Fibroblast of the aortic adventitia (primary cell): Measurements from ENCODE around the gene ITPR2. TPM values are rescaled to one million over a fixed set of nuclear protein-coding genes. Genes with fewer than 3 reads are reported as not detected.

Experiments used
- DNase-seq: peaks from one replicate; pipeline ENCODE4 v3.0.0-alpha.2; 2010; ENCODE audit warnings: low read depth
- H3K4me3 ChIP-seq: 2 replicates; pipeline ENCODE4 v1.5.1; 2011; ENCODE audit warnings: low read depth, mild to moderate bottlenecking, control low read depth, low read length, moderate library complexity
- total RNA-seq: library from RNA; depleted of rRNA; stranded (reverse); fragments of >200 nt; gene quantifications from 2 replicates; pipeline ENCODE4 v1.2.3, GENCODE V29; 2012; ENCODE audit warnings: low replicate concordance
- TF ChIP-seq, protein P1 (sequence below): IDR thresholded peaks from 2 replicates; pipeline ENCODE4 v1.5.1; 2011; ENCODE audit warnings: mild to moderate bottlenecking, low read length, control low read depth, inconsistent platforms; ENCODE audit not compliant: insufficient read depth

The ITPR2 gene
- total RNA-seq, 1 donor = 15.5 TPM

DNA sequence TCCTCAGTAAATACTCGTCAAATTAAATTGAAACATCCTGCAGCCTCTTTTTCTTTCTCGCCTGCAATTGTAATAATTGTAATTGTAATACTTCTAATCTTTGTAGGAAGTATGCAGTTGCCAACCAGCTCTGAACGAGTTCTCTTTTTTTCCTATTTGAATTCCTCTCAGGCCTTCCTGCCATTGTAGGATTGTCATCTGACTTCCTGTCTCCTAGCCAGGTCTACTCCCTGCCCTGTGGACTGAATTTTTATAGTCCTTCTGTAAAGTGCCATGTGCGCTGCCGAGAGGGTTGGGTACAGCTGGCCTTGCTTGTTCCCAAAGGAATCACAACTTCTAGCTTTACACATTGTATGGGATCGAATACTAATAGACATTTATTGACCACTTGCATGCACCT lies 454.3 kb downstream of the ITPR2 start:
- TF ChIP-seq, protein P1, sequence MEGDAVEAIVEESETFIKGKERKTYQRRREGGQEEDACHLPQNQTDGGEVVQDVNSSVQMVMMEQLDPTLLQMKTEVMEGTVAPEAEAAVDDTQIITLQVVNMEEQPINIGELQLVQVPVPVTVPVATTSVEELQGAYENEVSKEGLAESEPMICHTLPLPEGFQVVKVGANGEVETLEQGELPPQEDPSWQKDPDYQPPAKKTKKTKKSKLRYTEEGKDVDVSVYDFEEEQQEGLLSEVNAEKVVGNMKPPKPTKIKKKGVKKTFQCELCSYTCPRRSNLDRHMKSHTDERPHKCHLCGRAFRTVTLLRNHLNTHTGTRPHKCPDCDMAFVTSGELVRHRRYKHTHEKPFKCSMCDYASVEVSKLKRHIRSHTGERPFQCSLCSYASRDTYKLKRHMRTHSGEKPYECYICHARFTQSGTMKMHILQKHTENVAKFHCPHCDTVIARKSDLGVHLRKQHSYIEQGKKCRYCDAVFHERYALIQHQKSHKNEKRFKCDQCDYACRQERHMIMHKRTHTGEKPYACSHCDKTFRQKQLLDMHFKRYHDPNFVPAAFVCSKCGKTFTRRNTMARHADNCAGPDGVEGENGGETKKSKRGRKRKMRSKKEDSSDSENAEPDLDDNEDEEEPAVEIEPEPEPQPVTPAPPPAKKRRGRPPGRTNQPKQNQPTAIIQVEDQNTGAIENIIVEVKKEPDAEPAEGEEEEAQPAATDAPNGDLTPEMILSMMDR = no peak
- no peak overlapping the region for H3K4me3 ChIP-seq
- no peak for DNase-seq

GRCh38 chr12:26374934-26375680 lies 457.9 kb downstream of the ITPR2 start:
- TF ChIP-seq, protein P1 = no peak
- DNase-seq = peak; percentile 39
- no peak overlapping the region for H3K4me3 ChIP-seq

DNA sequence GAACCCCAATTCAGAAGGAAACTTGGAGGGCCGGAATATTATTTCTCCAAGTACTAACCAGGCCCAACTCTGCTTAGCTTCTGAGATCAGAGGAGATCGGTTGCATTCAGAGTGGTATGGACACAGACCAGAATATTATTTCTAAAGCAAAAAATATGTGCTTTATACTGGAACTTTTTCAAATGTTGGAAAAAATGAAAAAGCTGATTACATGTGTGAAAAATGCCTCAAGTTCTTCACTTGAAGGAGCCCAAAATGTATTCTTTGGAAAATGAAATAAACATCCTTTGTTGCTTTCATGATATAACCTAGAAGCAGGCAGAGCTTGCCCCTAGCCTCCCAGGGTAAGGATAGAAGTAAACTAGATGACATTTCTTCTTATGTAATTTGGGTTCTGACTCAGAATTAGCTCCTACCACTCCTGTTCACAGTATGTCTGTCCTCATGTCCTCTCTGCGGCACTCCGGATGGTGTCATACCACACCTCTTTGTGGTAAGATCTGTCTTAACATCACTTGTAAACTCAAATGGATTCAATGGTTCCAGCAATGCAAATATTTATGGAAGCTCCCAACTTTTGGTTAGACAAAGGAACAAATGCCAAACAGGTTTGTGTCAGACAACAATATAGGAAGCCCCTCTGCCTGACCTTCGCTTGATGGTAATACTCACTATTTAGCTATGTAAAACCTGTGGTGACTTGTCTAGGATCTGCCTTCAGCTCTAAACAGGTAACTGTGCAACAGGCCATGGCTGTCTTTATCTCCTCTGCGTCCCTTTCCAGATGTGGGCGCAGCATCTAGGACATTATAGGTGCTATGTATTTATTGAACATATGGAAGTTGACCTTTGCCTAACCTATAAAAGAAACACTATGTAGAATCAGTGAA lies 459.1 kb downstream of the ITPR2 start:
- no peak for DNase-seq
- TF ChIP-seq, protein P1 = no peak
- no peak overlapping the region for H3K4me3 ChIP-seq

GRCh38 chr12:26372866-26373265 lies 460.1 kb downstream of the ITPR2 start:
- TF ChIP-seq, protein P1 = no peak
- no peak for DNase-seq
- no peak overlapping the region for H3K4me3 ChIP-seq

DNA sequence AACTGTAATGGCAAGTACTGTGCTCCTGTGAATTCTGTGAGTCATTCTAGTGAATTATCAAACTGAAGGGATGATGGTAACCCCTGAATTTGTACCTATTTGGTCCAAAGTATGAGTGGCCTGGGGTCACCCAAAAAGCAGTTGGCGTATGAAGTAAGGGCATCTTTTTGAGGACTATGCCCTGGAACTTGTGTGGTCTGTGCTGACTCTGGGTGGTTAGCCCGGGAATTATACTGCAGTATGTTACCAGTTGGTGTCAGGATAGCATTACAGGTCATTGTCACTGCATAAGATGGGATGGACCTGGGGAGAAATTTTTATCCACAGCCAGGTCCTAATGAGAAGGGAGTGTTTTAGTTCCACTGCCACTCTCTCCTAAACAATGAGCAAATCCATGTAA lies 462.9 kb downstream of the ITPR2 start:
- TF ChIP-seq, protein P1 = no peak
- no peak for DNase-seq
- no peak overlapping the region for H3K4me3 ChIP-seq

GRCh38 chr12:26369588-26369987 lies 463.4 kb downstream of the ITPR2 start:
- TF ChIP-seq, protein P1 = no peak
- H3K4me3 ChIP-seq = no peak overlapping the region
- DNase-seq = peak; percentile 83
